ENCODE results near the gene PCBD2.
"Not testable (repeated sequence)": the region's sequence is repeated elsewhere in the genome, so short reads cannot be mapped to it uniquely, and the experiment has no call there.

The PCBD2 gene

DNA sequence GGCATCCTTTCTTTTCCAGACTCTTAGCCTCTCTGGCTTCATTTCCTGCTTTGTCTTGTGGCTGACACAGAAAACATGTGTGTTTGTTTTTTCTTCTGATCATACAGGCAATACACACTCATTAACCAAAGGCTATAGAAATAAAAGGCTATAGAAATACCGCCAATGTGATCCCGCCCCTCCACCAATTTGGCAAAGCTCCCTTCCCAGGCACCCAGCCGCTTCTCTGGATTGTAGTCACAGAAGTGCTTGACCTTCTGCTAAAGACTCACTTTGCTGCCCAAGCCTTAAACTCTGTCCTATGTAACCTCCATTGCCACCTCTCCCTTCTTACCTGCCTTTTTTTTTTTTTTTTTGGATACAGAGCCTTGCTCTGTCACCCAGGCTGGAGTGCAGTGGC lies 25.5 kb upstream of the PCBD2 start:
- H3K27ac ChIP-seq (ENCODE audit: insufficient read depth, low read length, poor library complexity, severe bottlenecking) = no peak overlapping the region
- H3K9me3 ChIP-seq (ENCODE audit: control insufficient read depth, low read length) = no peaks in the 10 kb centered on the region
- H3K36me3 ChIP-seq (ENCODE audit: control insufficient read depth, insufficient read depth, low read length) = no peaks in the 10 kb centered on the region
- no peaks in the 10 kb centered on the region for H3K27me3 ChIP-seq (replicated peaks; ENCODE audit: control insufficient read depth, insufficient read depth, low read length, poor library complexity, severe bottlenecking)
- no peak overlapping the region for H3K4me3 ChIP-seq (ENCODE audit: insufficient read depth, low read depth, low read length, poor library complexity, severe bottlenecking)
- peaks cover 11% of the 10 kb centered on the region for H3K4me1 ChIP-seq (ENCODE audit: control insufficient read depth, insufficient read depth, low read length, poor library complexity, severe bottlenecking)
- DNase-seq = no peak

DNA sequence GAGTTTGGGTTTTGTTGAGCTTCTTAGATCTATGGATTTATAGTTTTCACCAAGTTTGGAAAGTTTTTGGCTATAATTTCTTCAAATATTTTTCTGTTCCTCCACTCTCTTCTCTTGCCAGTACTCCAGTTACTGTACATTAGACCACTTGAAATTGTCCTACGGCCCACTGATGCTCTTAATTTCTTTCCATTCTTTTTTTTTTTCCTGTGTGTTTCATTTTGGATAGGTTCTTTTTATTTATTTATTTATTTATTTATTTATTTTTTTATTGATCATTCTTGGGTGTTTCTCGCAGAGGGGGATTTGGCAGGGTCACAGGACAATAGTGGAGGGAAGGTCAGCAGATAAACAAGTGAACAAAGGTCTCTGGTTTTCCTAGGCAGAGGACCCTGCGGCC lies 24.0 kb upstream of the PCBD2 start:
- H3K4me1 ChIP-seq (ENCODE audit: control insufficient read depth, insufficient read depth, low read length, poor library complexity, severe bottlenecking); H3K27me3 ChIP-seq (replicated peaks; ENCODE audit: control insufficient read depth, insufficient read depth, low read length, poor library complexity, severe bottlenecking); H3K9me3 ChIP-seq (ENCODE audit: control insufficient read depth, low read length); DNase-seq; H3K36me3 ChIP-seq (ENCODE audit: control insufficient read depth, insufficient read depth, low read length); H3K27ac ChIP-seq (ENCODE audit: insufficient read depth, low read length, poor library complexity, severe bottlenecking); H3K4me3 ChIP-seq (ENCODE audit: insufficient read depth, low read depth, low read length, poor library complexity, severe bottlenecking): not testable (repeated sequence)

DNA sequence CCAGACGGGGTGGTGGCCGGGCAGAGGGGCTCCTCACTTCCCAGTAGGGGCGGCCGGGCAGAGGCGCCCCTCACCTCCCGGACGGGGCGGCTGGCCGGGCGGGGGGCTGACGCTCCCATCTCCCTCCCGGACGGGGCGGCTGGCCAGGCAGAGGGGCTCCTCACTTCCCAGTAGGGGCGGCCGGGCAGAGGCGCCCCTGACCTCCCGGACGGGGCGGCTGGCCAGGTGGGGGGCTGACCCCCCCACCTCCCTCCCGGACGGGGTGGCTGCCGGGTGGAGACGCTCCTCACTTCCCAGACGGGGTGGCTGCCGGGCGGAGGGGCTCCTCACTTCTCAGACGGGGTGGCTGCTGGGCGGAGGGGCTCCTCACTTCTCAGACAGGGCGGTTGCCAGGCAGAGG lies 23.2 kb upstream of the PCBD2 start:
- not testable (repeated sequence) for H3K27me3 ChIP-seq (replicated peaks; ENCODE audit: control insufficient read depth, insufficient read depth, low read length, poor library complexity, severe bottlenecking)

DNA sequence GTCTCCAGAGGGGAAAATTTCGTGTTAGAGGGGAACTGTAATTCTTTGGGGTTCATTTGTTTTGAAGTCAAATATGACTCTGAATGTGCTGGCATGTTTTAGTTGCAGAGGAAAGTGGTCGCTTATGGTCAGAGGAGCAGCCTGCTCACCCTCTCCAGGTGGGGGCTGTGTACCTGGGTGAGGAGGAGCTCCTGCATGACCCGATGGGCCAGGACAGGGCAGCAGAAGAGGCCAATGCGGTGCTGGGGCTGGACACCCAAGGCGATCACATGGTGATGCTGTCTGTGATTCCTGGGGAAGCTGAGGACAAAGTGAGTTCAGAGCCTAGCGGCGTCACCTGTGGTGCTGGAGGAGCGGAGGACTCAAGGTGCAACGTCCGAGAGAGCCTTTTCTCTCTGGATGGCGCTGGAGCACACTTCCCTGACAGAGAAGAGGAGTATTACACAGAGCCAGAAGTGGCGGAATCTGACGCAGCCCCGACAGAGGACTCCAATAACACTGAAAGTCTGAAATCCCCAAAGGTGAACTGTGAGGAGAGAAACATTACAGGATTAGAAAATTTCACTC lies 17.3 kb upstream of the PCBD2 start:
- Histone ChIP-seq H3K9me3 (ENCODE audit: control insufficient read depth, low read length) (no peaks in the 10 kb centered on the region), H3K27me3 (replicated peaks; ENCODE audit: control insufficient read depth, insufficient read depth, low read length, poor library complexity, severe bottlenecking) (no peaks in the 10 kb centered on the region), H3K4me1 (ENCODE audit: control insufficient read depth, insufficient read depth, low read length, poor library complexity, severe bottlenecking) (no peaks in the 10 kb centered on the region), H3K27ac (ENCODE audit: insufficient read depth, low read length, poor library complexity, severe bottlenecking) (no peak overlapping the region), H3K4me3 (ENCODE audit: insufficient read depth, low read depth, low read length, poor library complexity, severe bottlenecking) (no peak overlapping the region), H3K36me3 (ENCODE audit: control insufficient read depth, insufficient read depth, low read length) (peaks cover 19% of the 10 kb centered on the region)
- no peak for DNase-seq

More for the DNA sequence above, 23.2 kb upstream of the PCBD2 start:
- not testable (repeated sequence) for H3K4me1 ChIP-seq (ENCODE audit: control insufficient read depth, insufficient read depth, low read length, poor library complexity, severe bottlenecking); H3K36me3 ChIP-seq (ENCODE audit: control insufficient read depth, insufficient read depth, low read length); DNase-seq; H3K9me3 ChIP-seq (ENCODE audit: control insufficient read depth, low read length); H3K4me3 ChIP-seq (ENCODE audit: insufficient read depth, low read depth, low read length, poor library complexity, severe bottlenecking); H3K27ac ChIP-seq (ENCODE audit: insufficient read depth, low read length, poor library complexity, severe bottlenecking)

DNA sequence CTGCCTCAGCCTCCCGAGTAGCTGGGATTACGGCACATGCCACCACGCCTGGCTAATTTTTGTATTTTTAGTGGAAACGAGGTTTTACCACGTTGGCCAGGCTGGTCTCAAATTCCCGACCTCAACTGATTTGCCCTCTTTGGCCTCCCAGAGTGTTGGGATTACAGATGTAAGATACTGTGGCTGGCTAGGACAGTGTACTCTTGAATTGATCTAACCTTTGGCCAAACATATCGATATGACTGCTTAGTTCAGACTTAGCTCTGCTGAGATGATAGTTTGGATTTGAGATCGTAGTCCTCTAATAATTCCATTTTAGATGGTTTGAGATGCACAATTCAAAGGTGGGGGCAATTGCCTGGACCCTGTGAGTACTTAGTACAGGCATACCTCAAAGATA lies 15.6 kb upstream of the PCBD2 start:
- no peak overlapping the region for H3K4me3 ChIP-seq (ENCODE audit: insufficient read depth, low read depth, low read length, poor library complexity, severe bottlenecking)
- H3K36me3 ChIP-seq (ENCODE audit: control insufficient read depth, insufficient read depth, low read length) = peaks cover 26% of the 10 kb centered on the region
- DNase-seq = no peak

DNA sequence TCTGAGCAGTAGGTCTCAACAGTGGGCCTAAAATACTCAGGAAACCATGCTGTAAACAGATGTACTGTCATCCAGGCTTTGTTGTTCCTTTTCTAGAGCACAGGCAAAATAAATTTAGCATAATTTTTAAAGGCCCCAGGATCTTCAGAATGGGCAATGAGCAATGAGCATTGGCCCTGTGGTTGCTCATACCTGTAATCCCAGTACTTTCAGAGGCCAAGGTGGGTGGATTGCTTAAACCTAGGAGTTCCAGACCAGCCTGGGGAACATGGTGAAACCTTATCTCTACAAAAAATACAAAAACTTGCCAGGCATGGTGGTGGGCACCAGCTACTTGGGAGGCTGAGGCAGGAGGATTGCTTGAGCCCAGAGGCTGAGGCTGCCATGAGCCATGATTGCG lies 13.5 kb upstream of the PCBD2 start:
- Histone ChIP-seq H3K36me3 (ENCODE audit: control insufficient read depth, insufficient read depth, low read length) (peaks cover 30% of the 10 kb centered on the region), H3K4me1 (ENCODE audit: control insufficient read depth, insufficient read depth, low read length, poor library complexity, severe bottlenecking) (no peaks in the 10 kb centered on the region), H3K9me3 (ENCODE audit: control insufficient read depth, low read length) (no peaks in the 10 kb centered on the region), H3K27me3 (replicated peaks; ENCODE audit: control insufficient read depth, insufficient read depth, low read length, poor library complexity, severe bottlenecking) (no peaks in the 10 kb centered on the region), H3K4me3 (ENCODE audit: insufficient read depth, low read depth, low read length, poor library complexity, severe bottlenecking) (no peak overlapping the region), H3K27ac (ENCODE audit: insufficient read depth, low read length, poor library complexity, severe bottlenecking) (no peak overlapping the region)
- no peak for DNase-seq

More for the DNA sequence above, 15.6 kb upstream of the PCBD2 start:
- Histone ChIP-seq H3K27me3 (replicated peaks; ENCODE audit: control insufficient read depth, insufficient read depth, low read length, poor library complexity, severe bottlenecking) (no peaks in the 10 kb centered on the region), H3K27ac (ENCODE audit: insufficient read depth, low read length, poor library complexity, severe bottlenecking) (no peak overlapping the region), H3K4me1 (ENCODE audit: control insufficient read depth, insufficient read depth, low read length, poor library complexity, severe bottlenecking) (no peaks in the 10 kb centered on the region), H3K9me3 (ENCODE audit: control insufficient read depth, low read length) (no peaks in the 10 kb centered on the region)

DNA sequence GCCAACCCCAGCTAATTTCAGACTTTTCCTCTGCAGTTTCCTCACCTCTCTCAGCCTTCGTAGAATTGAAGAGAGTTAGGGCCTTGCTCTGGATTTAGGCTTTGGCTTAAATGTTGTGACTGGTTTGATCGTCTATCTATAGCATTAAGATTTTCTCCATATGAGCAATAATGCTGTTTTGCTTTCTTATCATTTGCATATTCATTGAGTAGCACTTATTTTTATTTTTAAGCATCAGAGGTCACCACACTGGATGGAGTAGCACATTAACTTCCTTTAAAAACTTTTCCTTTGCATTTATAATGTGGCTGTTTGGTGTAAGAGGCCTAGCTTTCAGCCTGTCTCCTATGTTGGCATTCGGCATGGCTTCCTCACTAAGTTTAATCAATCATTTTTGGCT lies 12.6 kb upstream of the PCBD2 start:
- no peaks in the 10 kb centered on the region for H3K9me3 ChIP-seq (ENCODE audit: control insufficient read depth, low read length)
- H3K4me1 ChIP-seq (ENCODE audit: control insufficient read depth, insufficient read depth, low read length, poor library complexity, severe bottlenecking) = no peaks in the 10 kb centered on the region
- H3K36me3 ChIP-seq (ENCODE audit: control insufficient read depth, insufficient read depth, low read length) = peaks cover 29% of the 10 kb centered on the region
- no peak overlapping the region for H3K27ac ChIP-seq (ENCODE audit: insufficient read depth, low read length, poor library complexity, severe bottlenecking)
- no peak overlapping the region for H3K4me3 ChIP-seq (ENCODE audit: insufficient read depth, low read depth, low read length, poor library complexity, severe bottlenecking)
- no peak for DNase-seq
- no peaks in the 10 kb centered on the region for H3K27me3 ChIP-seq (replicated peaks; ENCODE audit: control insufficient read depth, insufficient read depth, low read length, poor library complexity, severe bottlenecking)

DNA sequence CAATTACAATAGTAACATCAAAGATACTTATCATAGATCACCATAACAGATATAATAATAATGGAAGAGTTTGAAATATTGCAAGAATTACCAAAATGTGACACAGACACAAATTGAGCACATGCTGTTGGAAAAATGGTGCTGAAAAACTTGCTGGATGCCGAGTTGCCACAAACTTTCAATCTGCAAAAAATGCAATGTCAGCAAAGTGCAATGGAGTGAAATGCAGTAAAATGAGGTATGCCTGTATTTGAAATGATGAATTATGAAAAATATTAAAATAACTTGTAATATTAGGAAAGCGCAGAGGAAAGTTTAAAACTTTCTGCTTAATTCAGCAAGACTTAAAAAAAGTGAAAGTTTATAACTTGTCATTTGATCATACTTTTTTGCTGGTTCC lies 12.0 kb upstream of the PCBD2 start:
- H3K4me3 ChIP-seq (ENCODE audit: insufficient read depth, low read depth, low read length, poor library complexity, severe bottlenecking) = no peak overlapping the region
- no peaks in the 10 kb centered on the region for H3K9me3 ChIP-seq (ENCODE audit: control insufficient read depth, low read length)
- no peaks in the 10 kb centered on the region for H3K4me1 ChIP-seq (ENCODE audit: control insufficient read depth, insufficient read depth, low read length, poor library complexity, severe bottlenecking)
- no peak for DNase-seq
- no peaks in the 10 kb centered on the region for H3K27me3 ChIP-seq (replicated peaks; ENCODE audit: control insufficient read depth, insufficient read depth, low read length, poor library complexity, severe bottlenecking)
- peaks cover 29% of the 10 kb centered on the region for H3K36me3 ChIP-seq (ENCODE audit: control insufficient read depth, insufficient read depth, low read length)
- H3K27ac ChIP-seq (ENCODE audit: insufficient read depth, low read length, poor library complexity, severe bottlenecking) = no peak overlapping the region

DNA sequence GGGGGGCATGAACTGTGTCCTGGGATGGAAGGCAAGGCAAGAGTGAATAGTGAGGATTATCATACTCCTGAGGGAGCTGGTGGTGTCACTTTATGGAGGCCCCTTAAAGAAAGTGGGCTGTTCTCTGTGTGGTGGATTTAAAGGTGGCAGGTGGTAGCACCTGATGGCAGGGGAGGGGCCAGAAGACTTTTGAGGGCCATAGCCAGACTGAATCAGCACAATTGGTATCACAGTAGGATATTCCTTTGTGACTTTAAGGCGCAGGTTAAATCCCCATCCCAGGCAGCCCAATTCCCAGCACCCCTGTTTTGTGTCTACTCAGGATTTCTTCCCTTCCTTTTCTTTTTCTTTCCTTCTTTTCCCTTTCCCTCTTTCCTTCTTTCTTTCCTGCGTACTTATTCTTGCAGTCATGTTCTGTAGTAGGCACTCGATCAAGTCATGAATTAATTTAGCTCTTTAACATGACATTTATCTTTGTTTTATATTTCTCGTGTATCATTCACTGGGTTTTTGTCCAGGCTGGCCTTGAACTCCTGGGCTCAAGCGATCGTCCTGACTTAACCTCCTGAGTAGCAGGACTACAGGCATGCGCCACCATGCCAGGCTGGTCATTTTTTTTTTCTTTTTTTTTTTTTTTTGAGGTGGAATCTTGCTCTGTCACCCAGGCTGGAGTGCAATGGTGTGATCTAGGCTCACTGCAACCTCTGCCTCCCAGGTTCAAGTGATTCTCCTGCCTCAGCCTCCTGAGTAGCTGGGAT lies 11.0 kb upstream of the PCBD2 start:
- peaks cover 28% of the 10 kb centered on the region for H3K36me3 ChIP-seq (ENCODE audit: control insufficient read depth, insufficient read depth, low read length)
- no peak for DNase-seq
- no peaks in the 10 kb centered on the region for H3K4me1 ChIP-seq (ENCODE audit: control insufficient read depth, insufficient read depth, low read length, poor library complexity, severe bottlenecking)
- H3K9me3 ChIP-seq (ENCODE audit: control insufficient read depth, low read length) = no peaks in the 10 kb centered on the region
- H3K27ac ChIP-seq (ENCODE audit: insufficient read depth, low read length, poor library complexity, severe bottlenecking) = no peak overlapping the region
- no peak overlapping the region for H3K4me3 ChIP-seq (ENCODE audit: insufficient read depth, low read depth, low read length, poor library complexity, severe bottlenecking)
- no peaks in the 10 kb centered on the region for H3K27me3 ChIP-seq (replicated peaks; ENCODE audit: control insufficient read depth, insufficient read depth, low read length, poor library complexity, severe bottlenecking)

DNA sequence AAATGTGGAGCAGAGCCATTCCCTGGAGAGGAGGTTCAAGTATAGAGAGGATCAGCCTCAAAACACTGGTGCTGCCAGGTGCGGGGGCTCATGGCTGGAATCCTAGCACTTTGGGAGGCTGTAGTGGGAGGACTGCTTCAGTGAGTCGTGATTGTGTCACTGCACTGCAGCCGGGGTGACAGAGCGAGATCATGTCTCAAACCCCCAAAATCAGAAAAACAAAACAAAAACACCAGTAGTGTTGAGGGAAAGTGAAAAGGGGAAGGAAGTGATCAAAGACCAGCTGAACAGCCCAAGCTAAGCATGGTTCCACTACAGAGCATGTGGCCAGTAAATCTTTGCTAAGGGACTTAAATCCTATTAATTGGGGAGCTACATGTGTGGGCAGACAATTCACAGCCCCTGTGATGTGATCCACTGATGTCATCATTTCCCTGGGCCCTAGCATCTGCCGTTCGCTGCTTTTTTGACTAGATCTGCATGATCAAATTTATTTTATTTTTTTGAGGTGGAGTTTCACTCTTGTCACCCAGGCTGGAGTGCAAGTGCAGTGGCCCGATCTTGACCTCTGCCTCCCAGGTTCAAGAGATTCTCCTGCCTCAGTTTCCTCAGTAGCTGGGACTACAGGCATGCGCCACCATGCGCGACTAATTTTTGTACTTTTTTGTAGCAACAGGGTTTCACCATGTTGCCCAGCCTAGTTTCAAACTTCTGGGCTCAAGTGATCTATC lies 2.7 kb upstream of the PCBD2 start:
- H3K27me3 ChIP-seq (replicated peaks; ENCODE audit: control insufficient read depth, insufficient read depth, low read length, poor library complexity, severe bottlenecking) = no peaks in the 10 kb centered on the region

More for the DNA sequence above, 2.7 kb upstream of the PCBD2 start:
- Histone ChIP-seq H3K4me3 (ENCODE audit: insufficient read depth, low read depth, low read length, poor library complexity, severe bottlenecking) (no peak overlapping the region), H3K4me1 (ENCODE audit: control insufficient read depth, insufficient read depth, low read length, poor library complexity, severe bottlenecking) (no peaks in the 10 kb centered on the region), H3K36me3 (ENCODE audit: control insufficient read depth, insufficient read depth, low read length) (peaks cover 23% of the 10 kb centered on the region), H3K27ac (ENCODE audit: insufficient read depth, low read length, poor library complexity, severe bottlenecking) (no peak overlapping the region), H3K9me3 (ENCODE audit: control insufficient read depth, low read length) (no peaks in the 10 kb centered on the region)
- no peak for DNase-seq

Data from effector memory CD4-positive, alpha-beta T cell (primary cell).